Common myeloid progenitor, CD34-positive (primary cell): ENCODE measurements around the gene ZC3H18.

Experiments
- CTCF ChIA-PET: fragments of 350-600 bp; sonication (Branson Sonifier 250); formaldehyde crosslinking; loops from one replicate; lab custom pipeline; 2021; ENCODE audit warnings: antibody characterized with exemption; lab: Charles Lee
- POLR2A ChIA-PET: fragments of 350-600 bp; sonication (Branson Sonifier 250); formaldehyde crosslinking; loops from one replicate; lab custom pipeline; 2021; ENCODE audit warnings: antibody characterized with exemption; lab: Charles Lee
- DNase-seq, 3 donors: peaks; one replicate each; pipeline versions ENCODE4 v3.0.0 to v3.0.0-alpha.2; 2013
- H3K27ac ChIP-seq, 2 experiments: 1 replicate in 1 of 2; 2 replicates in 1 of 2; pipeline ENCODE4 v1.7.0; 2013; ENCODE audit warnings: inconsistent platforms in 2 of 2, low read length in 2 of 2, mild to moderate bottlenecking in 2 of 2, low read depth in 1 of 2, moderate library complexity in 1 of 2; ENCODE audit not compliant: severe bottlenecking in 2 of 2, insufficient read depth in 1 of 2, poor library complexity in 1 of 2
- H3K27me3 ChIP-seq, 5 experiments: replicated peaks in 2 of 5; 1 replicate in 3 of 5; 2 replicates in 2 of 5; pipeline versions ENCODE4 v1.6.1 to v1.7.0; 2013; ENCODE audit warnings: low read length in 4 of 5, mild to moderate bottlenecking in 2 of 5, moderate library complexity in 2 of 5, inconsistent platforms in 1 of 5; ENCODE audit not compliant: insufficient read depth in 5 of 5, control insufficient read depth in 4 of 5
- H3K36me3 ChIP-seq, 4 experiments: 1 replicate in 2 of 4; 2 replicates in 2 of 4; pipeline versions ENCODE4 v1.6.1 to v1.7.0; 2013; ENCODE audit warnings: low read length in 3 of 4, control low read depth in 1 of 4, mild to moderate bottlenecking in 1 of 4; ENCODE audit not compliant: control insufficient read depth in 4 of 4, insufficient read depth in 4 of 4
- H3K4me1 ChIP-seq, 4 experiments: 1 replicate in 3 of 4; 2 replicates in 1 of 4; pipeline versions ENCODE4 v1.6.1 to v1.7.1; 2013; ENCODE audit warnings: low read length in 3 of 4, mild to moderate bottlenecking in 3 of 4, control low read depth in 1 of 4, inconsistent platforms in 1 of 4, moderate library complexity in 1 of 4; ENCODE audit not compliant: control insufficient read depth in 4 of 4, insufficient read depth in 4 of 4; ENCODE audit errors: control extremely low read depth in 1 of 4
- H3K4me3 ChIP-seq, 7 experiments: 1 replicate in 4 of 7; 2 replicates in 3 of 7; pipeline versions ENCODE4 v1.5.1 to v1.7.0; 2013; ENCODE audit warnings: mild to moderate bottlenecking in 7 of 7, low read length in 6 of 7, moderate library complexity in 6 of 7, inconsistent platforms in 2 of 7, low read depth in 2 of 7, control low read depth in 1 of 7; ENCODE audit not compliant: insufficient read depth in 4 of 7, control insufficient read depth in 1 of 7; ENCODE audit errors: extremely low read depth in 1 of 7
- H3K9me3 ChIP-seq, 5 experiments: 1 replicate in 4 of 5; 2 replicates in 1 of 5; pipeline versions ENCODE4 v1.6.1 to v1.7.1; 2013; ENCODE audit warnings: low read length in 4 of 5, mild to moderate bottlenecking in 2 of 5, inconsistent platforms in 1 of 5, low read depth in 1 of 5, moderate library complexity in 1 of 5; ENCODE audit not compliant: control insufficient read depth in 4 of 5, insufficient read depth in 2 of 5; ENCODE audit errors: control extremely low read depth in 1 of 5
- WGBS: methylation state at CpG from one replicate; pipeline ENCODE4 v1.1.5; 2013; ENCODE audit not compliant: insufficient coverage; 5-methylcytosine and 5-hydroxymethylcytosine counted together

The ZC3H18 gene

DNA sequence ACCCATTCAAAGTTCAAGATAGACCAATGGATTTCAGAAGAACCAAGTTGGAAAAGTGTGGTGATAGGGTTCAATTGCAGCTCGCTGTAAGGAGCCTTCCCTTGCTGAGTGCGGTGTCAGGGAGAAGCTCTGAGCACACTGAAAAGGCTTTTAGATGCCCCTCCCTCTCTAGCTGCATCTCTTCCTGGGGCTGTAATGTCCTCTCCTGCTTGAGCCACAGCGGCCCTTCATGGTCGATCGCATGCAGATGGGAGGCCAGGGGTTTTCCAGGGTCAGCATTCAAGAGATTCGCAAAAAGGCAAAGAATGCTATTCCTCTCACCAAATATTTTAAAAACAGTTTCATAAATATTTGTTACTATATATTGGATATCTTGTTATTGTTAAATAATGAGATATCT is 23.7 kb downstream of the ZC3H18 start:
- no peak overlapping the region for H3K4me3 ChIP-seq
- no peak for DNase-seq
- CTCF ChIA-PET = no interaction called here
- no peaks in the 10 kb centered on the region for H3K9me3 ChIP-seq
- WGBS = 100% methylated on average over 4 of the region's 6 CpGs
- no peak overlapping the region for H3K27ac ChIP-seq
- no peaks in the 10 kb centered on the region for H3K27me3 ChIP-seq
- POLR2A ChIA-PET = no interaction called here
- H3K36me3 ChIP-seq = peaks cover 10 to 55% (median 42%) of the 10 kb centered on the region in 4 experiments
- H3K4me1 ChIP-seq = peaks cover 0 to 8% (median 6%) of the 10 kb centered on the region in 4 experiments

DNA sequence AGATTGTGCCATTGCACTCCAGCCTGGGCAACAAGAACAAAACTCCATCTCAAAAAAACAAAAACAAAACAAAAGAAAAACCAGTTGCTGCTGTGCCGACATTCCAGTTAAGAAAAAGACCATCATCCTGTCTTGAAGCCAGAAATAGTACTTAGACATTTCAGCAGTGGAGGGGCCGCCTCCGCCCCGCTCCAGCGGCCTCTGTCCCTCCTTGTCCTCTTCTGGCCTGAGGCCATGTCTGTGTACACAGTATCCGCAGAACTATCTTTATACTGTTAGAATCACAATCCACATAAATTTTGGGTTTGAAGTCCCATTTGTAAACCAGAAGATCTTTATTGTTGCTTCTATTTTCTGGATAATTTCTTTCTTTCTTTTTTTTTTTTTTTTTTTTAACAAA is 24.9 kb downstream of the ZC3H18 start:
- Histone ChIP-seq H3K36me3 (peaks cover 8 to 55% (median 37%) of the 10 kb centered on the region in 4 experiments), H3K27ac (no peak overlapping the region), H3K9me3 (no peaks in the 10 kb centered on the region), H3K4me3 (no peak overlapping the region), H3K27me3 (no peaks in the 10 kb centered on the region), H3K4me1 (peaks cover 0 to 18% (median 12%) of the 10 kb centered on the region in 4 experiments)
- no peak for DNase-seq
- 97% methylated on average over 6 of the region's 6 CpGs for WGBS
- ChIA-PET CTCF (interaction anchor here (1.6 kb wide), 1 partner anchor 14 kb away, joined by 4 read pairs; no protein-coding TSS in a partner anchor), POLR2A (no interaction called here)

DNA sequence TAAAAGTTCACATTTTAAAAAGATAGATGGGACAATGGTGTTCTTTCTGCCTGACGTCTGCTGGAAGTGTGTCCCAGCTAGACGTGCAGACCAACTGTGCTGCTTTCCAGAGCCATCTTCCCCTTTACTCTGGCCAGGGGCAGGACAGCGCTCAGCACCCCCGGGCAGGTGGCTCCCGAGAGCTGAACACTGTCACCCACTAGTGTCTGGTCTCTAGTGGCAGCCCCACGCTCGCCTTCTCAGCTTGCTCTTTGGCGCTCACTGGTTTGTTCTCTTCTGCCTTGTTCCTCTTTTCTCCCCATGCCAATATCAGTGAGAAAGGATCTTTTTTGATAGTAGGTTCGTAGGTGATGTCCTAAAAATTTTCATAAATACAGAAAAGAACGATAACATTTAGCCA is 25.7 kb downstream of the ZC3H18 start:
- POLR2A ChIA-PET = no interaction called here
- Histone ChIP-seq H3K4me1 (peaks cover 0 to 19% (median 12%) of the 10 kb centered on the region in 4 experiments), H3K27me3 (no peaks in the 10 kb centered on the region), H3K4me3 (no peak overlapping the region), H3K27ac (no peak overlapping the region), H3K9me3 (no peaks in the 10 kb centered on the region), H3K36me3 (peaks cover 8 to 57% (median 40%) of the 10 kb centered on the region in 4 experiments)
- DNase-seq = no peak
- CTCF ChIA-PET = interaction anchor here (1.2 to 1.6 kb wide), 2 partner anchors 11 to 13 kb away, joined by 3 to 4 read pairs; no protein-coding TSS in a partner anchor
- 99% methylated on average over 9 of the region's 10 CpGs for WGBS

DNA sequence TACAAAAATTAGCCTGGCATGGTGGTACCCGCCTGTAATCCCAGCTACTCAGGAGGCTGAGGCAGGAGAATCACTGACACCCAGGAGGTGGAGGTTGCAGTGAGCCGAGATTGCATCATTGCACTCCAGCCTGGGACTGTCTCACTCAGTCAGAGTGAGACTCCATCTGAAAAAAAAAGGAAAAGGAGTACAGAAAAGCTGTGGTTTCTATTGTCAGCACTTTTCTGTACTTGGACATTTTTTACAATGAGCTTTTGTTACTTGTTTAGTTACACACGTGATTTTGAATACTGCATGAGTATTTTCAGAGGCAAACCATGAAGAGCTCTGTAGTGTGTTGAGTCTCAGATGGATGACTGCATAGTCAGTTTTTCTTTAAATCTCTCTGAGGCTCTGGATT is 26.3 kb downstream of the ZC3H18 start:
- DNase-seq = no peak
- 94% methylated on average over 3 of the region's 3 CpGs for WGBS
- Histone ChIP-seq H3K27me3 (no peaks in the 10 kb centered on the region), H3K9me3 (no peaks in the 10 kb centered on the region), H3K4me3 (no peak overlapping the region), H3K4me1 (peaks cover 0 to 19% (median 12%) of the 10 kb centered on the region in 4 experiments), H3K27ac (no peak overlapping the region), H3K36me3 (peaks cover 8 to 63% (median 43%) of the 10 kb centered on the region in 4 experiments)
- ChIA-PET POLR2A (no interaction called here), CTCF (interaction anchor here (0.6 to 1.6 kb wide), 4 partner anchors 11 to 1173 kb away, joined by 3 to 4 read pairs (median 3); no protein-coding TSS in a partner anchor)

DNA sequence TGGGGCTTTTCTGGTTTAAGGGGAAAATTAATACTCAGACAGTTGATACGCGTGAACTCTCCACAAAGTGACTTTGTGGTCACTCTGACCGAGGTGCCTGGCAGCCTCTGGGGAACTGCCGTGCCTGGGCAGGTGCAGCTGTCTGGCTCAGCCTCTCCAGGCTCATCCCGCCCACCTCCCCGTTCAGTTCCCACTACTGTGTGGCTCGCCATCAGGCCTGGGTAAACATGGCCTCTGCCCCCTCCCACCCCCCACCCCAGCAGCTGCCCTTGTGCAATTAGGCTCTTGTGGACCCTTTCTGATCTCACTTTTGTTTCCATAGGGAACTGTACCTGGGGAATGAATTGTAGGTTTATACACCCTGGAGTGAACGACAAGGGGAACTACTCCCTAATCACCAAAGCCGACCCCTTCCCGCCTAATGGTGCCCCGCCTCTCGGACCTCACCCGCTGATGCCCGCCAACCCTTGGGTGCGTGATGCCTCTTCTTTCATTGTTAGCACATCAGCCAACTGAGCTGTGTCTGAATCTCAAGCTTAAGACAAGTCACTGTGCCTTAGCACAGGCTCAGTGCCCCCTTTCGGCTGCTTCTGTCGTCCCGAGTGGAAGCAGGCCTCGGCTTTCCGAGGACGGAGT is 27.8 kb downstream of the ZC3H18 start:
- CTCF ChIA-PET = no interaction called here
- no peak for DNase-seq
- no peaks in the 10 kb centered on the region for H3K9me3 ChIP-seq
- H3K27ac ChIP-seq = no peak overlapping the region
- POLR2A ChIA-PET = no interaction called here
- peaks cover 0 to 19% (median 12%) of the 10 kb centered on the region in 4 experiments for H3K4me1 ChIP-seq
- no peak overlapping the region for H3K4me3 ChIP-seq
- peaks cover 8 to 71% (median 46%) of the 10 kb centered on the region in 4 experiments for H3K36me3 ChIP-seq
- WGBS = 94% methylated on average over 20 of the region's 21 CpGs
- H3K27me3 ChIP-seq = no peaks in the 10 kb centered on the region

DNA sequence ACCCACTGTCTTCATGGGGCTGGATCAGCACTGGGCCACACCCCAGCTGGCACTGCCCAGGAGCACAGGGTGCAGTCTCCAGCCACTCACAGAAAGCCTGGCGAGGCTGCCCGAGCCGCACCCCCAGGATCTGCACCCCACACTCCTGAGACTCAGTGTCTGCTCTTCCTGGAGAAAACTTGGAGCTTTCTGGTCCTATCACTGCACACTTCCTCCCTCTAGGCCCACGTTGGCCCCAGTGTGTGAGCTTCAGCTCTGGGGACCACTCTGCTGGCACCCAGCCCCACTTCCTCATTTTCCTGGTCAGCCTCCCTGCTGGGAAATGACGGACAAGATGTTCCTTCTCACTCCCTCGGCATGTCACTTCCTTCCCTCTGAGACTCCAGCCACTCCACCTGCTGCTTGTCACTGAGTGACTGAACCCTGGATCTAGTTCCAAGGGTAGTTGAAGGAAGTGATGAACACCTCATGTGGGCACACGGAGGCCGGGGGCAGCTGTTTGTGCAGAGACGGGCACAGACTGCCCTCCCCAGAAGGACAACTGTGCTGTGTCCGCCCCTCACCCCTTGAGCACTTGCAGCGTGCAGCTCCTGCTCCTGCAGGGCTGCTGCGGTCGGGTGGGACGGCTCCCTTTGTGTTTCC is 29.0 kb downstream of the ZC3H18 start:
- Histone ChIP-seq H3K4me1 (peaks cover 0 to 19% (median 12%) of the 10 kb centered on the region in 4 experiments), H3K36me3 (peaks cover 3 to 63% (median 41%) of the 10 kb centered on the region in 4 experiments), H3K4me3 (no peak overlapping the region), H3K27me3 (no peaks in the 10 kb centered on the region), H3K27ac (no peak overlapping the region), H3K9me3 (no peaks in the 10 kb centered on the region)
- CTCF ChIA-PET = no interaction called here
- 60% methylated on average over 13 of the region's 14 CpGs for WGBS
- POLR2A ChIA-PET = interaction anchor here (0.6 to 1.4 kb wide), 3 partner anchors 8 to 32 kb away, joined by 3 to 6 read pairs (median 4); partner anchors contain the start of gene ZC3H18
- peak; percentile 27 to 61 (median 59) for DNase-seq
